ENCODE results near the gene PIK3CG. TPM values are rescaled to one million over a fixed set of nuclear protein-coding genes. Genes with fewer than 3 reads are reported as not detected.

PIK3CG gene
- polyA plus RNA-seq, 1 donor = 2.7 TPM

- Histone ChIP-seq H3K4me3 (ENCODE audit: low read length) (no peak overlapping the region), H3K9me3 (ENCODE audit: control insufficient read depth, low read depth, low read length) (peaks cover 8% of the 10 kb centered on the region), H3K36me3 (ENCODE audit: control insufficient read depth, insufficient read depth, low read length) (no peaks in the 10 kb centered on the region), H3K4me1 (ENCODE audit: control insufficient read depth, insufficient read depth, low read length) (no peaks in the 10 kb centered on the region), H3K27ac (ENCODE audit: low read length) (no peak overlapping the region), H3K27me3 (ENCODE audit: control insufficient read depth, insufficient read depth, low read length) (no peaks in the 10 kb centered on the region)
- 33% methylated on average over 1 of the region's 3 CpGs for WGBS (ENCODE audit: insufficient coverage, low lambda C conversion rate)
- DNase-seq = no peak
These were observed 5.4 kb downstream of the PIK3CG start for GRCh38 chr7:106870528-106870927.

GRCh38 chr7:106870983-106871410 lies 5.9 kb downstream of the PIK3CG start:
- H3K27me3 ChIP-seq (ENCODE audit: control insufficient read depth, insufficient read depth, low read length) = no peaks in the 10 kb centered on the region
- H3K4me3 ChIP-seq (ENCODE audit: low read length) = no peak overlapping the region
- no CpG with 5 or more reads among the region's 1 CpG for WGBS (ENCODE audit: insufficient coverage, low lambda C conversion rate)
- H3K27ac ChIP-seq (ENCODE audit: low read length) = no peak overlapping the region
- no peaks in the 10 kb centered on the region for H3K4me1 ChIP-seq (ENCODE audit: control insufficient read depth, insufficient read depth, low read length)
- DNase-seq = no peak
- peaks cover 8% of the 10 kb centered on the region for H3K9me3 ChIP-seq (ENCODE audit: control insufficient read depth, low read depth, low read length)
- no peaks in the 10 kb centered on the region for H3K36me3 ChIP-seq (ENCODE audit: control insufficient read depth, insufficient read depth, low read length)

- DNase-seq = no peak
- H3K27ac ChIP-seq (ENCODE audit: low read length) = no peak overlapping the region
- H3K4me1 ChIP-seq (ENCODE audit: control insufficient read depth, insufficient read depth, low read length) = no peaks in the 10 kb centered on the region
- H3K4me3 ChIP-seq (ENCODE audit: low read length) = no peak overlapping the region
- WGBS (ENCODE audit: insufficient coverage, low lambda C conversion rate) = 88% methylated on average over 1 of the region's 6 CpGs
- H3K36me3 ChIP-seq (ENCODE audit: control insufficient read depth, insufficient read depth, low read length) = no peaks in the 10 kb centered on the region
- peaks cover 8% of the 10 kb centered on the region for H3K9me3 ChIP-seq (ENCODE audit: control insufficient read depth, low read depth, low read length)
- no peaks in the 10 kb centered on the region for H3K27me3 ChIP-seq (ENCODE audit: control insufficient read depth, insufficient read depth, low read length)
These were observed 6.9 kb downstream of the PIK3CG start for GRCh38 chr7:106871793-106872571.

- Histone ChIP-seq H3K4me1 (ENCODE audit: control insufficient read depth, insufficient read depth, low read length) (no peaks in the 10 kb centered on the region), H3K27me3 (ENCODE audit: control insufficient read depth, insufficient read depth, low read length) (no peaks in the 10 kb centered on the region), H3K27ac (ENCODE audit: low read length) (no peak overlapping the region), H3K36me3 (ENCODE audit: control insufficient read depth, insufficient read depth, low read length) (no peaks in the 10 kb centered on the region), H3K9me3 (ENCODE audit: control insufficient read depth, low read depth, low read length) (peaks cover 4% of the 10 kb centered on the region), H3K4me3 (ENCODE audit: low read length) (no peak overlapping the region)
- WGBS (ENCODE audit: insufficient coverage, low lambda C conversion rate) = no CpG with 5 or more reads among the region's 6 CpGs
- DNase-seq = no peak
These were observed 7.7 kb downstream of the PIK3CG start for GRCh38 chr7:106872763-106873162.

- Histone ChIP-seq H3K9me3 (ENCODE audit: control insufficient read depth, low read depth, low read length) (no peaks in the 10 kb centered on the region), H3K36me3 (ENCODE audit: control insufficient read depth, insufficient read depth, low read length) (no peaks in the 10 kb centered on the region), H3K4me1 (ENCODE audit: control insufficient read depth, insufficient read depth, low read length) (no peaks in the 10 kb centered on the region), H3K27me3 (ENCODE audit: control insufficient read depth, insufficient read depth, low read length) (no peaks in the 10 kb centered on the region), H3K4me3 (ENCODE audit: low read length) (no peak overlapping the region), H3K27ac (ENCODE audit: low read length) (no peak overlapping the region)
- DNase-seq = no peak
These were observed 9.0 kb downstream of the PIK3CG start for GRCh38 chr7:106874076-106874475.

- no peaks in the 10 kb centered on the region for H3K9me3 ChIP-seq (ENCODE audit: control insufficient read depth, low read depth, low read length)
- H3K27me3 ChIP-seq (ENCODE audit: control insufficient read depth, insufficient read depth, low read length) = no peaks in the 10 kb centered on the region
- no peak for DNase-seq
- no CpG with 5 or more reads among the region's 1 CpG for WGBS (ENCODE audit: insufficient coverage, low lambda C conversion rate)
- no peaks in the 10 kb centered on the region for H3K36me3 ChIP-seq (ENCODE audit: control insufficient read depth, insufficient read depth, low read length)
- no peak overlapping the region for H3K27ac ChIP-seq (ENCODE audit: low read length)
- no peak overlapping the region for H3K4me3 ChIP-seq (ENCODE audit: low read length)
- no peaks in the 10 kb centered on the region for H3K4me1 ChIP-seq (ENCODE audit: control insufficient read depth, insufficient read depth, low read length)
These were observed 10.4 kb downstream of the PIK3CG start for GRCh38 chr7:106875508-106875907.

GRCh38 chr7:106878748-106879439 lies 13.8 kb downstream of the PIK3CG start:
- Histone ChIP-seq H3K36me3 (ENCODE audit: control insufficient read depth, insufficient read depth, low read length) (no peaks in the 10 kb centered on the region), H3K4me1 (ENCODE audit: control insufficient read depth, insufficient read depth, low read length) (no peaks in the 10 kb centered on the region), H3K9me3 (ENCODE audit: control insufficient read depth, low read depth, low read length) (no peaks in the 10 kb centered on the region), H3K27me3 (ENCODE audit: control insufficient read depth, insufficient read depth, low read length) (no peaks in the 10 kb centered on the region), H3K4me3 (ENCODE audit: low read length) (no peak overlapping the region), H3K27ac (ENCODE audit: low read length) (no peak overlapping the region)
- DNase-seq = no peak
- WGBS (ENCODE audit: insufficient coverage, low lambda C conversion rate) = no CpG with 5 or more reads among the region's 4 CpGs

- H3K27me3 ChIP-seq (ENCODE audit: control insufficient read depth, insufficient read depth, low read length) = no peaks in the 10 kb centered on the region
- no CpG with 5 or more reads among the region's 3 CpGs for WGBS (ENCODE audit: insufficient coverage, low lambda C conversion rate)
- no peaks in the 10 kb centered on the region for H3K36me3 ChIP-seq (ENCODE audit: control insufficient read depth, insufficient read depth, low read length)
- no peak overlapping the region for H3K27ac ChIP-seq (ENCODE audit: low read length)
- no peak overlapping the region for H3K4me3 ChIP-seq (ENCODE audit: low read length)
- H3K9me3 ChIP-seq (ENCODE audit: control insufficient read depth, low read depth, low read length) = no peaks in the 10 kb centered on the region
- H3K4me1 ChIP-seq (ENCODE audit: control insufficient read depth, insufficient read depth, low read length) = no peaks in the 10 kb centered on the region
- DNase-seq = no peak
These were observed 16.9 kb downstream of the PIK3CG start for GRCh38 chr7:106881984-106882383.

- no peak for DNase-seq
- H3K36me3 ChIP-seq (ENCODE audit: control insufficient read depth, insufficient read depth, low read length) = no peaks in the 10 kb centered on the region
- WGBS (ENCODE audit: insufficient coverage, low lambda C conversion rate) = no CpG with 5 or more reads among the region's 2 CpGs
These were observed 18.5 kb downstream of the PIK3CG start for GRCh38 chr7:106883456-106884026.

GRCh38 chr7:106885652-106886051 lies 20.6 kb downstream of the PIK3CG start:
- H3K27ac ChIP-seq (ENCODE audit: low read length) = no peak overlapping the region
- H3K4me3 ChIP-seq (ENCODE audit: low read length) = no peak overlapping the region
- no peaks in the 10 kb centered on the region for H3K4me1 ChIP-seq (ENCODE audit: control insufficient read depth, insufficient read depth, low read length)
- no peaks in the 10 kb centered on the region for H3K9me3 ChIP-seq (ENCODE audit: control insufficient read depth, low read depth, low read length)
- no peaks in the 10 kb centered on the region for H3K36me3 ChIP-seq (ENCODE audit: control insufficient read depth, insufficient read depth, low read length)
- WGBS (ENCODE audit: insufficient coverage, low lambda C conversion rate) = 100% methylated on average over 2 of the region's 4 CpGs
- no peaks in the 10 kb centered on the region for H3K27me3 ChIP-seq (ENCODE audit: control insufficient read depth, insufficient read depth, low read length)
- DNase-seq = no peak

More at GRCh38 chr7:106883456-106884026, 18.5 kb downstream of the PIK3CG start:
- H3K9me3 ChIP-seq (ENCODE audit: control insufficient read depth, low read depth, low read length) = no peaks in the 10 kb centered on the region
- no peaks in the 10 kb centered on the region for H3K4me1 ChIP-seq (ENCODE audit: control insufficient read depth, insufficient read depth, low read length)
- H3K4me3 ChIP-seq (ENCODE audit: low read length) = no peak overlapping the region
- no peaks in the 10 kb centered on the region for H3K27me3 ChIP-seq (ENCODE audit: control insufficient read depth, insufficient read depth, low read length)
- no peak overlapping the region for H3K27ac ChIP-seq (ENCODE audit: low read length)

Measured in large intestine (tissue), 3 donors.